Heart left ventricle (tissue), 13 donors: ENCODE measurements around the gene COL20A1.

ENCODE experiments used
- CTCF ChIP-seq, 12 donors: fragments of 200-600 bp; sonication (generic) in 4 of 12; IDR thresholded peaks; one replicate each; pipeline versions ENCODE4 v1.5.0 to v1.8.0; 2018 to 2022; ENCODE audit warnings: antibody characterized with exemption in 12 of 12, mild to moderate bottlenecking in 5 of 12
- POLR2A ChIP-seq, 2 donors: fragments of 450-650 bp; IDR thresholded peaks; one replicate each; pipeline ENCODE4 v1.6.1; 2017; ENCODE audit warnings: antibody characterized with exemption in 2 of 2, mild to moderate bottlenecking in 2 of 2, moderate library complexity in 2 of 2
- donor health status: ischemic (EF 13 %, LVEDD 7.1; RV severe dilation, severe dysfunction).
- donor health status: DM: no; HTN: yes; CAD: no.
- donor health status: DM: no; HTN: no; CAD: no.
- donor health status: ischemic (EF 25% LVEDD 6.9; RV normal size, moderate dysfunction).
- donor health status: ischemic (EF 25% LVEDD 5.7; RV mildly dilated, moderate dysfunction).
- donor health status: ischemic (EF 35%, LVEDD 5.7; RV mildly dilated, moderate dysfunction).
- donor health status: nonischemic (EF 11% LVEDD 7.7; RV severe dilation, severe dysfunction).
- donor health status: DM: yes; HTN: yes; CAD: no.
- donor health status: PGD.
- donor health status: ischemic (EF 29% LVEDD 5.4; RV normal size, mild dysfunction).
- donor health status: nonischemic (EF 23%, LVEDD 6.1; RV moderate dilation, normal function).

GRCh38 chr20:63293456-63293855, 470 bp downstream of the COL20A1 start:
- TF ChIP-seq CTCF (IDR thresholded peaks at IDR 0.05) (no peak), POLR2A (IDR thresholded peaks at IDR 0.05) (no peak)
